Measurements from ENCODE around the gene TP53INP2.

TP53INP2 gene

GRCh38 chr20:34732523-34732922 is 28.4 kb downstream of the TP53INP2 start:
- TF ChIP-seq ZNF274 (IDR thresholded peaks at IDR 0.05; ENCODE audit: low read depth, low read length) (no peak), SUZ12 (IDR thresholded peaks at IDR 0.05; ENCODE audit: extremely low read depth, insufficient read depth, insufficient read length) (no peak), YY1 (IDR thresholded peaks at IDR 0.05; ENCODE audit: insufficient read depth, insufficient read length) (no peak)
- no peaks in the 10 kb centered on the region for H3K9me3 ChIP-seq (ENCODE audit: insufficient read depth, low read length)
- H3K27me3 ChIP-seq (ENCODE audit: insufficient read depth, insufficient read length): no peaks in the 10 kb centered on the region
- DNase-seq (ENCODE audit: low read depth, low spot score): no peak
- H3K4me3 ChIP-seq (ENCODE audit: insufficient read length, low read depth): no peak overlapping the region
- peaks cover 34% of the 10 kb centered on the region for H3K36me3 ChIP-seq (ENCODE audit: insufficient read depth, insufficient read length, low read length)
- no peaks in the 10 kb centered on the region for H3K4me1 ChIP-seq (ENCODE audit: insufficient read depth, insufficient read length)
- no peak overlapping the region for H3K9ac ChIP-seq (ENCODE audit: insufficient read length, low read depth)

- DNase-seq (ENCODE audit: low read depth, low spot score): no peak
- no peaks in the 10 kb centered on the region for H3K27me3 ChIP-seq (ENCODE audit: insufficient read depth, insufficient read length)
- H3K9me3 ChIP-seq (ENCODE audit: insufficient read depth, low read length): no peaks in the 10 kb centered on the region
- peaks cover 40% of the 10 kb centered on the region for H3K36me3 ChIP-seq (ENCODE audit: insufficient read depth, insufficient read length, low read length)
- no peak overlapping the region for H3K4me3 ChIP-seq (ENCODE audit: insufficient read length, low read depth)
- H3K4me1 ChIP-seq (ENCODE audit: insufficient read depth, insufficient read length): no peaks in the 10 kb centered on the region
- H3K9ac ChIP-seq (ENCODE audit: insufficient read length, low read depth): no peak overlapping the region
- TF ChIP-seq SUZ12 (IDR thresholded peaks at IDR 0.05; ENCODE audit: extremely low read depth, insufficient read depth, insufficient read length): no peak
- no peak for TF ChIP-seq ZNF274 (IDR thresholded peaks at IDR 0.05; ENCODE audit: low read depth, low read length)
- no peak for TF ChIP-seq YY1 (IDR thresholded peaks at IDR 0.05; ENCODE audit: insufficient read depth, insufficient read length)
Observed at GRCh38 chr20:34736106-34736735, 32.1 kb downstream of the TP53INP2 start.

DNA sequence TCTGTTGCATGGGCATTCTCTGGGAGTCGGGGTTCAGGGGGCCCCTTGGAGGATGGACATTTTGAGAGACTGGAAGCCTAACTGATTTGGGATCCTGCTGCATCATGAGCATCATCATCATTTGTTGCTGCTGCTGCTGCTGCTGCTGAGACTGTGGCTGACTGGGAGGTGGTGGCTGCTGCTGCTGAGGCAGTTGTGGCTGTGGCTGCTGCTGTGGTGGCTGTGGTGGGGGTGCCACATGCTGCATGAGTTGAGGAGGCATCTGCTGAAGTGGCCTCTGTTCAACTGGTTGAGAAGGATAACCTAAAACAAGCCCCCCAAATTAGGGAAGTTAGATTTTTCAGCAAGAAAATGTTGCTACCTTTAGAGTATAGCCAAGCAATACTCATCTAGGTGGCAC is 38.9 kb downstream of the TP53INP2 start:
- TF ChIP-seq ZNF274 (IDR thresholded peaks at IDR 0.05; ENCODE audit: low read depth, low read length) (no peak), SUZ12 (IDR thresholded peaks at IDR 0.05; ENCODE audit: extremely low read depth, insufficient read depth, insufficient read length) (no peak), YY1 (IDR thresholded peaks at IDR 0.05; ENCODE audit: insufficient read depth, insufficient read length) (no peak)
- H3K4me3 ChIP-seq (ENCODE audit: insufficient read length, low read depth): no peak overlapping the region
- H3K9me3 ChIP-seq (ENCODE audit: insufficient read depth, low read length): no peaks in the 10 kb centered on the region
- H3K9ac ChIP-seq (ENCODE audit: insufficient read length, low read depth): no peak overlapping the region
- DNase-seq (ENCODE audit: low read depth, low spot score): no peak
- no peaks in the 10 kb centered on the region for H3K4me1 ChIP-seq (ENCODE audit: insufficient read depth, insufficient read length)
- H3K27me3 ChIP-seq (ENCODE audit: insufficient read depth, insufficient read length): no peaks in the 10 kb centered on the region
- peaks cover 69% of the 10 kb centered on the region for H3K36me3 ChIP-seq (ENCODE audit: insufficient read depth, insufficient read length, low read length)

GRCh38 chr20:34744340-34744739 is 40.2 kb downstream of the TP53INP2 start:
- H3K4me3 ChIP-seq (ENCODE audit: insufficient read length, low read depth): no peak overlapping the region
- no peaks in the 10 kb centered on the region for H3K27me3 ChIP-seq (ENCODE audit: insufficient read depth, insufficient read length)
- peaks cover 72% of the 10 kb centered on the region for H3K36me3 ChIP-seq (ENCODE audit: insufficient read depth, insufficient read length, low read length)
- DNase-seq (ENCODE audit: low read depth, low spot score): no peak
- no peaks in the 10 kb centered on the region for H3K4me1 ChIP-seq (ENCODE audit: insufficient read depth, insufficient read length)
- no peak for TF ChIP-seq ZNF274 (IDR thresholded peaks at IDR 0.05; ENCODE audit: low read depth, low read length)
- TF ChIP-seq YY1 (IDR thresholded peaks at IDR 0.05; ENCODE audit: insufficient read depth, insufficient read length): no peak
- no peak for TF ChIP-seq SUZ12 (IDR thresholded peaks at IDR 0.05; ENCODE audit: extremely low read depth, insufficient read depth, insufficient read length)
- no peaks in the 10 kb centered on the region for H3K9me3 ChIP-seq (ENCODE audit: insufficient read depth, low read length)
- H3K9ac ChIP-seq (ENCODE audit: insufficient read length, low read depth): no peak overlapping the region

- Histone ChIP-seq H3K4me3 (ENCODE audit: insufficient read length, low read depth) (no peak overlapping the region), H3K27me3 (ENCODE audit: insufficient read depth, insufficient read length) (no peaks in the 10 kb centered on the region), H3K36me3 (ENCODE audit: insufficient read depth, insufficient read length, low read length) (peaks cover 76% of the 10 kb centered on the region), H3K9ac (ENCODE audit: insufficient read length, low read depth) (no peak overlapping the region), H3K4me1 (ENCODE audit: insufficient read depth, insufficient read length) (no peaks in the 10 kb centered on the region), H3K9me3 (ENCODE audit: insufficient read depth, low read length) (no peaks in the 10 kb centered on the region)
- TF ChIP-seq SUZ12 (IDR thresholded peaks at IDR 0.05; ENCODE audit: extremely low read depth, insufficient read depth, insufficient read length) (no peak), ZNF274 (IDR thresholded peaks at IDR 0.05; ENCODE audit: low read depth, low read length) (no peak), YY1 (IDR thresholded peaks at IDR 0.05; ENCODE audit: insufficient read depth, insufficient read length) (no peak)
- DNase-seq (ENCODE audit: low read depth, low spot score): no peak
Observed at GRCh38 chr20:34744847-34745246, 40.7 kb downstream of the TP53INP2 start.

DNA sequence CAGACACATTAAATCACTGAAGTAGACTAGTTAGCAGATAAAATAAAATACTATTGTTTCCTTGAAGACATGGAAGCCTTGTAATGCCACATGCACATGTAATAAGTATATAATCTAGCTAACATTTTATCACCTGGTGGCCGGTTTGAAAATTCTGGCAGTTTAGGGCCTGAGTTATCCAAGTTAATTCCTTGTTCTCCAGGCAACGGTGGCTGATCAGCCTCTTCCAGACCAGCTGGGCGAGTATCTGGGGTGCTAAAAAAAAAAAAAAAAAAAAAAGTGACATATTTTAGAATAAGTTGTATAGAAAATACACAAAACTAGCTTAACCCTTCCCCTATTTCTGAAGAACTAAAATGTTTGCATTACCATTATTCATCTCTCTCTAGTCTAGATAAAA is 42.5 kb downstream of the TP53INP2 start:
- H3K4me3 ChIP-seq (ENCODE audit: insufficient read length, low read depth): no peak overlapping the region
- no peaks in the 10 kb centered on the region for H3K27me3 ChIP-seq (ENCODE audit: insufficient read depth, insufficient read length)
- no peak for TF ChIP-seq SUZ12 (IDR thresholded peaks at IDR 0.05; ENCODE audit: extremely low read depth, insufficient read depth, insufficient read length)
- TF ChIP-seq ZNF274 (IDR thresholded peaks at IDR 0.05; ENCODE audit: low read depth, low read length): no peak
- no peak for TF ChIP-seq YY1 (IDR thresholded peaks at IDR 0.05; ENCODE audit: insufficient read depth, insufficient read length)
- no peaks in the 10 kb centered on the region for H3K9me3 ChIP-seq (ENCODE audit: insufficient read depth, low read length)
- no peak overlapping the region for H3K9ac ChIP-seq (ENCODE audit: insufficient read length, low read depth)
- no peak for DNase-seq (ENCODE audit: low read depth, low spot score)
- H3K4me1 ChIP-seq (ENCODE audit: insufficient read depth, insufficient read length): no peaks in the 10 kb centered on the region
- H3K36me3 ChIP-seq (ENCODE audit: insufficient read depth, insufficient read length, low read length): peaks cover 70% of the 10 kb centered on the region

GRCh38 chr20:34747479-34747878 is 43.3 kb downstream of the TP53INP2 start:
- H3K9me3 ChIP-seq (ENCODE audit: insufficient read depth, low read length): no peaks in the 10 kb centered on the region
- DNase-seq (ENCODE audit: low read depth, low spot score): no peak
- H3K36me3 ChIP-seq (ENCODE audit: insufficient read depth, insufficient read length, low read length): peaks cover 67% of the 10 kb centered on the region
- H3K4me3 ChIP-seq (ENCODE audit: insufficient read length, low read depth): no peak overlapping the region
- TF ChIP-seq SUZ12 (IDR thresholded peaks at IDR 0.05; ENCODE audit: extremely low read depth, insufficient read depth, insufficient read length) (no peak), YY1 (IDR thresholded peaks at IDR 0.05; ENCODE audit: insufficient read depth, insufficient read length) (no peak), ZNF274 (IDR thresholded peaks at IDR 0.05; ENCODE audit: low read depth, low read length) (no peak)
- H3K27me3 ChIP-seq (ENCODE audit: insufficient read depth, insufficient read length): no peaks in the 10 kb centered on the region
- H3K4me1 ChIP-seq (ENCODE audit: insufficient read depth, insufficient read length): no peaks in the 10 kb centered on the region
- no peak overlapping the region for H3K9ac ChIP-seq (ENCODE audit: insufficient read length, low read depth)

All from NT2/D1 (cell line).